Epithelial cell of proximal tubule (primary cell): ENCODE measurements around the gene MYOM1. TPM values are rescaled to one million over a fixed set of nuclear protein-coding genes. Genes with fewer than 3 reads are reported as not detected.

ENCODE experiments used
- DNase-seq: peaks from one replicate; pipeline ENCODE4 v3.0.0-alpha.2; 2011; ENCODE audit warnings: low read depth
- H3K4me3 ChIP-seq: 2 replicates; pipeline ENCODE4 v1.5.1; 2011; ENCODE audit warnings: low read depth, mild to moderate bottlenecking, low read length
- CTCF ChIP-seq: conservative IDR thresholded peaks from 2 replicates; pipeline ENCODE4 v1.5.1; 2012; ENCODE audit warnings: low read depth, mild to moderate bottlenecking, low read length
- total RNA-seq: library from RNA; depleted of rRNA; stranded (reverse); fragments of >200 nt; gene quantifications from 2 replicates; pipeline ENCODE4 v1.2.3, GENCODE V29; 2015

The MYOM1 gene
- total RNA-seq, 1 donor from 2014 or later: 0.12 TPM

- no peak for TF ChIP-seq CTCF
- no peak for DNase-seq
- no peak overlapping the region for H3K4me3 ChIP-seq
Observed at GRCh38 chr18:3140342-3140741, 79.4 kb downstream of the MYOM1 start.

- no peak for TF ChIP-seq CTCF
- no peak overlapping the region for H3K4me3 ChIP-seq
- no peak for DNase-seq
Observed at GRCh38 chr18:3139406-3139805, 80.4 kb downstream of the MYOM1 start.

- TF ChIP-seq CTCF: no peak
- DNase-seq: no peak
- no peak overlapping the region for H3K4me3 ChIP-seq
Observed at GRCh38 chr18:3138274-3138975, 81.3 kb downstream of the MYOM1 start.

GRCh38 chr18:3135536-3135935, 84.2 kb downstream of the MYOM1 start:
- no peak for TF ChIP-seq CTCF
- H3K4me3 ChIP-seq: no peak overlapping the region
- no peak for DNase-seq

- no peak for DNase-seq
- no peak for TF ChIP-seq CTCF
Observed at GRCh38 chr18:3132700-3133099, 87.1 kb downstream of the MYOM1 start.

GRCh38 chr18:3130344-3130743, 89.4 kb downstream of the MYOM1 start:
- no peak for TF ChIP-seq CTCF
- no peak for DNase-seq
- H3K4me3 ChIP-seq: no peak overlapping the region

More at GRCh38 chr18:3132700-3133099, 87.1 kb downstream of the MYOM1 start:
- H3K4me3 ChIP-seq: no peak overlapping the region
